ENCODE measurements around the gene HMGB3. TPM values are rescaled to one million over a fixed set of nuclear protein-coding genes. Genes with fewer than 3 reads are reported as not detected.

Gene HMGB3
- total RNA-seq, 2 donors from 2014 or later = 14.0 to 33.3 TPM

Other genes starting within 250 kb of the HMGB3 start
- 10 to 100 TPM; 11.6 to 17.6 TPM for gene CD99L2, start 84.7 kb upstream of the HMGB3 start, total RNA-seq
- gene GPR50, start 193.2 kb downstream of the HMGB3 start, total RNA-seq = not detected

All from activated T-helper 17 cell treated with anti-CD3 and anti-CD28 coated beads, Interleukin-2, amount 50 U/mL, for 72 hours (primary cell).